Sigmoid colon (tissue), 7 donors: ENCODE results near the gene DYRK1A. TPM values are rescaled to one million over a fixed set of nuclear protein-coding genes. Genes with fewer than 3 reads are reported as not detected.

Experiments used
- DNase-seq: peaks from one replicate; pipeline ENCODE4 v3.0.0-alpha.2; 2019
- H3K27ac ChIP-seq, 4 donors: fragments of 200-600 bp; sonication (generic); one replicate each; pipeline ENCODE4 v1.5.1; 2016 to 2019; ENCODE audit warnings: mild to moderate bottlenecking in 1 of 4
- H3K27me3 ChIP-seq, 3 donors: fragments of 200-600 bp; sonication (generic); one replicate each; pipeline ENCODE4 v1.5.1; 2019; ENCODE audit warnings: mild to moderate bottlenecking in 1 of 3
- H3K36me3 ChIP-seq, 4 donors: fragments of 200-600 bp; sonication (generic); one replicate each; pipeline ENCODE4 v1.5.1; 2016 to 2019
- H3K4me1 ChIP-seq, 4 donors: fragments of 200-600 bp; sonication (generic); one replicate each; pipeline ENCODE4 v1.5.1; 2017 to 2019
- H3K4me3 ChIP-seq, 4 donors: fragments of 200-600 bp; sonication (generic); one replicate each; pipeline ENCODE4 v1.5.1; 2017 to 2019; ENCODE audit warnings: mild to moderate bottlenecking in 2 of 4, moderate library complexity in 1 of 4
- H3K9me3 ChIP-seq, 4 donors: fragments of 200-600 bp in 3 of 4; sonication (generic) in 3 of 4; one replicate each; pipeline versions ENCODE4 v1.5.1 to v1.6.1; 2013 to 2019
- CTCF ChIP-seq, 4 experiments: fragments of 450-650 bp in 3 of 4; fragments of 200-600 bp in 1 of 4; IDR thresholded peaks; one replicate each; pipeline ENCODE4 v1.5.1; 2016 to 2019; ENCODE audit warnings: antibody characterized with exemption in 4 of 4, mild to moderate bottlenecking in 3 of 4, moderate library complexity in 2 of 4
- EP300 ChIP-seq, 4 donors: sonication (generic); formaldehyde crosslinking; IDR thresholded peaks; one replicate each; pipeline ENCODE4 v1.6.1; 2017; ENCODE audit warnings: antibody characterized with exemption in 4 of 4
- POLR2A ChIP-seq, 2 donors: fragments of 450-650 bp; IDR thresholded peaks; one replicate each; pipeline ENCODE4 v1.6.1; 2016; ENCODE audit warnings: antibody characterized with exemption in 2 of 2, mild to moderate bottlenecking in 2 of 2, moderate library complexity in 2 of 2
- POLR2AphosphoS5 ChIP-seq, 4 donors: sonication (generic); formaldehyde crosslinking; IDR thresholded peaks; one replicate each; pipeline ENCODE4 v1.6.1; 2017; ENCODE audit warnings: antibody characterized with exemption in 4 of 4
- WGBS, 2 donors: extraction: QIAGEN DNeasy Blood & Tissue Kit; methylation state at CpG; one replicate each; pipeline ENCODE4 v1.1.7; 2013; 5-methylcytosine and 5-hydroxymethylcytosine counted together
- intact Hi-C: fragments of 100-400 bp; cut with DNase I; formaldehyde crosslinking; loops from one replicate; pipeline ENCODE4 v1.15.1; 2023
- polyA plus RNA-seq, 3 donors: library from polyadenylated mRNA; stranded (reverse); fragments of 200-250 nt; gene quantifications; one replicate each; pipeline ENCODE4 v1.2.3, GENCODE V29; 2013
- total RNA-seq, 4 donors: library from RNA; depleted of rRNA; stranded (reverse); fragments of >200 nt; gene quantifications; one replicate each; pipeline ENCODE4 v1.1.0, GENCODE V29; 2016
- donor health status: healthy with polysubstance abuse.
- donor health status: Bipolar disorder and iron deficiency.
- donor health status: healthy.

DYRK1A gene
- total and polyA plus RNA-seq, 7 donors = 11.4 to 74.1 (median 62.9) TPM

DNA sequence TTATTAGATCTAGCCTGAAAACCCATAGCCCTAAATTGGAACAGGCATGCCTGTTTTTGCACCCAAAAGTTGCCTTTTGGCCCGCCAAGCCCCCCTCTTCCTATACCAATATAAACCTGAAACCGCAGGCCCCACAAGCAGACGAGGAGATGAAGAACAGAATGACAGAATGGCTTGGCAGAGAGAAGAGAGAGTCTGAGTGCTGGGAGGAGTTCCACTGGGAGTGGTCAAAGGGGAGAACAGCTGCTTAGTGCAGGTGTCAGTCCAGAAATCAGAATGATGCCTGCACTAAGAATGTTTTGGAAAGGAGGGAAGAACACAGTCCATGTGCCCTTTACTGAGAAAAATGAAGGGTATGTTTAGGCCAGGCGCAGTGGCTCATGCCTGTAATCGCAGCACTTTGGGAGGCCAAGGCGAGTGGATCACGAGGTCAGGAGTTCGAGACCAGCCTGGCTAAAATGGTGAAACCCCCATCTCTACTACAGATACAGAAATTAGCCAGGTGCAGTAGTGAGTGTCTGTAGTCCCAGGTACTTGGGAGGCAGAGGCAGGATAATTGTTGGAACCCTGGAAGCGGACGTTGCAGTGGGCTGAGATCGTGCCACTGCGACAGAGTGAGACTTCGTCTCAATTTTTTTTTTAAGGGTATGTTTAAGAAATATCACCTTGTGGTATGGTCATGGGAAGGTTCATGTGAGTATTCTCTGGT, 9.4 kb downstream of the DYRK1A start:
- DNase-seq = no peak
- TF ChIP-seq POLR2AphosphoS5 (IDR thresholded peaks at IDR 0.05) (no peak), POLR2A (IDR thresholded peaks at IDR 0.05) (no peak), EP300 (IDR thresholded peaks at IDR 0.05) (no peak), CTCF (IDR thresholded peaks at IDR 0.05) (no peak)
- Histone ChIP-seq H3K27me3 (no peaks in the 10 kb centered on the region), H3K4me3 (no peak overlapping the region), H3K9me3 (no peaks in the 10 kb centered on the region), H3K27ac (no peak overlapping the region), H3K36me3 (no peaks in the 10 kb centered on the region), H3K4me1 (peaks cover 0 to 94% (median 88%) of the 10 kb centered on the region in 4 donors)
- intact Hi-C loops = no loop called here
- 77 to 78% methylated on average over 13 of the region's 13 CpGs for WGBS, 2 donors

- intact Hi-C loops = no loop called here
- DNase-seq = no peak
- TF ChIP-seq POLR2AphosphoS5 (IDR thresholded peaks at IDR 0.05) (no peak), EP300 (IDR thresholded peaks at IDR 0.05) (no peak), CTCF (IDR thresholded peaks at IDR 0.05) (no peak), POLR2A (IDR thresholded peaks at IDR 0.05) (no peak)
- no peak overlapping the region for H3K27ac ChIP-seq
- peaks cover 0 to 98% (median 90%) of the 10 kb centered on the region in 4 donors for H3K4me1 ChIP-seq
- WGBS, 2 donors = 51 to 59% methylated on average over 3 of the region's 3 CpGs
- H3K27me3 ChIP-seq = no peaks in the 10 kb centered on the region
- H3K9me3 ChIP-seq = no peaks in the 10 kb centered on the region
- H3K36me3 ChIP-seq = no peaks in the 10 kb centered on the region
- no peak overlapping the region for H3K4me3 ChIP-seq
Measured at GRCh38 chr21:37378700-37379139, 12.1 kb downstream of the DYRK1A start.

- TF ChIP-seq CTCF (IDR thresholded peaks at IDR 0.05) (no peak), POLR2AphosphoS5 (IDR thresholded peaks at IDR 0.05) (no peak), POLR2A (IDR thresholded peaks at IDR 0.05) (no peak), EP300 (IDR thresholded peaks at IDR 0.05) (no peak)
- Histone ChIP-seq H3K27ac (peak overlapping the region in 3 of 4 donors; percentile 31 to 55 (median 47)), H3K36me3 (no peaks in the 10 kb centered on the region), H3K4me1 (peaks cover 0 to 90% (median 78%) of the 10 kb centered on the region in 4 donors), H3K27me3 (no peaks in the 10 kb centered on the region), H3K9me3 (no peaks in the 10 kb centered on the region), H3K4me3 (no peak overlapping the region)
- WGBS, 2 donors = 33 to 50% methylated on average over 8 of the region's 8 CpGs
- intact Hi-C loops = no loop called here
- DNase-seq = no peak
Measured at GRCh38 chr21:37380349-37381323, 14.1 kb downstream of the DYRK1A start.

DNA sequence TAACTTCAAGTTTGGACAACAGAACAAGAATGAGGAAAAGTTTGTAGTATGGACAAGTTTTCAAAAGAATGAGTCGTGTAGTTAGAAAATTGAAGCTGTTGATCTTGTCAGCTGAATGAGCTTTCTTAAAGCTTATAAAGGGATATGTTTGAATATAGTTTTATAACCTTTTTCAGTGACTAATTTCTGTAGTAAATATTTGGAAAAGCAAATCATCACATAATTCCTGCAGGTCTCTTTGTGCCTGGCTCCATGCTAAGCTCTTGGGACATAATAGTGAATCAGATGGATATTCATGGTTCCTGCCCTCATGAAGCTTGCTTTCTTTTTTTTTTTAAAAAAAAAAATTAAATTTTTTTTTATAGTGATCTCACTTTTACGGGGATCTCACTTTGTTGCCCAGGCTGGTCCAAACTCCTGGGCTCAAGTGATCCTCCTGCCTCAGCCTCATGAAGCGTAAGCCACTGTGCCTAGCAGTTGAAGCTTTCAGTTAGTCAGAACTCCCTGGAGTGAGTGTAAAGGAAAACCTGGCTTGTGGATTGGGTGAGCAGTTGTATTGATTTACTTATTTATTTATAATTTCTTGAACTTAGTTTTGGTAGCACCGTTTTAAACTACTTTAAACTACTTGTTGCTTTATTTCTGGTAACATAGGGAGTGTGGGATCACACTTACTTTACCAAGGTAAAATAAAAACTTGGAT, 15.5 kb downstream of the DYRK1A start:
- Histone ChIP-seq H3K9me3 (no peaks in the 10 kb centered on the region), H3K27me3 (no peaks in the 10 kb centered on the region), H3K36me3 (no peaks in the 10 kb centered on the region), H3K4me3 (no peak overlapping the region), H3K4me1 (peaks cover 0 to 90% (median 79%) of the 10 kb centered on the region in 4 donors), H3K27ac (no peak overlapping the region)
- TF ChIP-seq POLR2A (IDR thresholded peaks at IDR 0.05) (no peak), CTCF (IDR thresholded peaks at IDR 0.05) (no peak)
- no peak for DNase-seq
- intact Hi-C loops = no loop called here
- WGBS, 2 donors = 75 to 81% methylated on average over 4 of the region's 4 CpGs
